Endothelial cell of umbilical vein (primary cell): ENCODE measurements around the gene ZNF366.

Source experiments
- CTCF ChIP-seq, 2 donors: IDR thresholded peaks; 1 replicate in 1 of 2; 2 replicates in 1 of 2; pipeline ENCODE4 v1.5.1; 2011; ENCODE audit warnings: low read length in 2 of 2, mild to moderate bottlenecking in 2 of 2, moderate library complexity in 2 of 2, control low read depth in 1 of 2, inconsistent platforms in 1 of 2, low read depth in 1 of 2; ENCODE audit not compliant: insufficient read depth in 1 of 2; ENCODE audit errors: extremely low read depth in 1 of 2
- EZH2 ChIP-seq: IDR thresholded peaks from 2 replicates; pipeline ENCODE4 v1.6.1; 2012; ENCODE audit warnings: borderline replicate concordance, low read depth, mild to moderate bottlenecking, moderate library complexity, low read length, inconsistent platforms; ENCODE audit not compliant: severe bottlenecking
- FOS ChIP-seq: IDR thresholded peaks from 2 replicates; pipeline ENCODE4 v1.6.1; 2011; ENCODE audit warnings: mild to moderate bottlenecking, low read length, moderate library complexity, borderline replicate concordance; ENCODE audit not compliant: insufficient read depth
- GATA2 ChIP-seq: IDR thresholded peaks from 2 replicates; pipeline ENCODE4 v1.7.0; 2011; ENCODE audit warnings: low read depth, mild to moderate bottlenecking, moderate library complexity, mixed read lengths, low read length; ENCODE audit not compliant: insufficient read length, insufficient read depth
- JUN ChIP-seq: IDR thresholded peaks from 2 replicates; pipeline ENCODE4 v1.6.1; 2011; ENCODE audit warnings: borderline replicate concordance, low read depth; ENCODE audit not compliant: insufficient read length, insufficient read depth
- POLR2A ChIP-seq: IDR thresholded peaks from 2 replicates; pipeline ENCODE4 v1.6.1; 2012; ENCODE audit warnings: low read depth, mild to moderate bottlenecking, control low read depth, low read length
- POLR2AphosphoS5 ChIP-seq: IDR thresholded peaks from 2 replicates; pipeline ENCODE4 v1.6.1; 2012; ENCODE audit warnings: low read depth, mild to moderate bottlenecking, control low read depth, low read length, moderate library complexity; ENCODE audit not compliant: insufficient read depth

- TF ChIP-seq CTCF (IDR thresholded peaks at IDR 0.05; ENCODE audit: extremely low read depth in 1 of 2, insufficient read depth in 1 of 2, low read depth in 1 of 2, low read length in 2 of 2) (no peak), POLR2A (no peak), EZH2 (no peak), FOS (no peak), POLR2AphosphoS5 (no peak), GATA2 (no peak), JUN (no peak)
Observed at GRCh38 chr5:72456391-72457074, 50.7 kb downstream of the ZNF366 start.
